SIG-M5 treated with dmso at 0.1 percent for 504 hours (cell line): Measurements from ENCODE around the gene TEPSIN.

Source experiments
- DNase-seq: peaks from one replicate; lab custom pipeline; 2025; ENCODE audit not compliant: unreplicated experiment; lab: John Stamatoyannopoulos, UW

Gene TEPSIN

DNA sequence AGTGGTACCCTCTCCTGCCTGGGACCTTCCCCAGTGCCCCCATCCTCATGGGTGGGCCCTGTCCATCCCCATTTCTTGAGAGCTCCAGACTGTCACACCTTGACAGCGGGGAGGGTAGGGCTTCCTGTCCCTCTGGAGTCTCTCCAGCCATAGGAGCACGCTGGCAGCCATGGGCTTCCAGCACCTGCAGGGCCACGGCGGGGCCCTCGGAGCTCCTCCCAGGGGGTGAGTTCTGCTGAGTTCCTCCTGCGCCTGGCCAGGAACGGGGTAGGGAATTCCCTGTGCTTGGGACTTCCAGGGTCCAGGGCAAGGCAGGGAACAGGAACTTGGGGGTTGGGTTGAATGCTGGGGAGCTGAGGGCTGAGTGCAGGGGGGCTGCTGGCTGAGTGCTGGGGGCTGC, 49.8 kb downstream of the TEPSIN start:
- no peak for DNase-seq

GRCh38 chr17:81188491-81188840, 50.4 kb downstream of the TEPSIN start:
- no peak for DNase-seq

DNA sequence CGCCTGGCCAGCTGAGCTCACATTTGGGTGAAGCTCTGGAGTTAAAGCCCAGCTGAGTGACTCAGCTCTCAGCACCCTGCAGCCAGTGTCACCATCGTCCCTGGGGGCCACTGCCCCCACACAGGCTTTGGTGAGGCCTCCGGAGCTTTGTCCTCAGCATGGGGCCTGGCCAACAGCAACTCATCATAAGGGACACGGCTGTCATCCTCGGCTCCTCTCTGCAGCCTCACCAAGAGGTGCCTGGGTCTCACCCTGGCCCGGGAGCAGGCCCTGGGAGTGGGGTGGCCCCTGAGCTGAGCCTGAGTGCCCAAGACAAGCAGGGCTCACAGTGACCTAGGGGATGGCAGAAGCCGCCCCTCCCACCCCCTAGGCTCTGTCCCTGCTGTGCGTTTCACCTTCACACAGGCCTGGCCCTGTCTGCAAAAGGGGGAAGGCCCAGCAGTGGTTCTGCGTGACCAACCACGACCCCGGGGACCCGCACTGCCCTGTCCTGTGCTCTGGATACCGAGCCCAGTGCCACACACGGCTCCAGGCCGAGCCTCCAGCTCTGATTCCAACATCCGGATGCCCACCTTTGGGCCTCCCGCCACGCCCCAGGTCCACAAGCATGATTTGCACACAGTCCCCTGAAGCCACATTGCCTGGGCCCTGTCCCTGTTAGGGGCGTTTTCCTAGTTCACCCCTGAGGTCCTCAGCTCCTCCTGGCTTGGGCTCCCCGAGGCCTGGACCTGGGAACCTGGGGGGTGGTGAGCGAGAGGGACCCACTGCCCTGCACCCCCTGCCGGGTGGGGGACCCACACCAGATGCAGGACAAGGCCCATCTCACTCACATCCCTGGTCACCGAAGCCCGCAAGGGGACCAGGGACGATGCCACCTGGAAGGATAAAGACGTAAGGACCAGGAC, 51.0 kb downstream of the TEPSIN start:
- no peak for DNase-seq

DNA sequence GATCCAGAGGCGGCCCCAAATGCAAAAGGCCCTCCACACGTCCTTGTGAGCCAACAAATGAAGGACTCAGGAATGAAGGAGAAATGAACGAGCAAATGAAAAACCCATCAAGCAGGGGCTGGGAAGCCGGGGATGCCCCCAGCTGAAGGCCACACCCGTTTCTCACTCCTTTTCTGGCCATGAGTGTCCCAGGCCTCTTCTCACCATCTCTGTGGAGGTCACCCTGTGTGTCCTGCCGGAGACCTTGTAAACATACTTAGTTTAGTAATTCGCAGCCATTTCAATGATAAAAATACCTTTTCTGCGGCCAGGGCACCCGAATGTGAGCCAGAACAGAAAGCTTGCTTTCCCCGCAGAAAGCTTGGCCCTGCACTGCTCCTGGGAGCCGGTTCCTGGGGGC, 51.7 kb downstream of the TEPSIN start:
- DNase-seq, result no peak

- DNase-seq, result no peak
Observed at GRCh38 chr17:81186203-81186602, 52.7 kb downstream of the TEPSIN start.

DNA sequence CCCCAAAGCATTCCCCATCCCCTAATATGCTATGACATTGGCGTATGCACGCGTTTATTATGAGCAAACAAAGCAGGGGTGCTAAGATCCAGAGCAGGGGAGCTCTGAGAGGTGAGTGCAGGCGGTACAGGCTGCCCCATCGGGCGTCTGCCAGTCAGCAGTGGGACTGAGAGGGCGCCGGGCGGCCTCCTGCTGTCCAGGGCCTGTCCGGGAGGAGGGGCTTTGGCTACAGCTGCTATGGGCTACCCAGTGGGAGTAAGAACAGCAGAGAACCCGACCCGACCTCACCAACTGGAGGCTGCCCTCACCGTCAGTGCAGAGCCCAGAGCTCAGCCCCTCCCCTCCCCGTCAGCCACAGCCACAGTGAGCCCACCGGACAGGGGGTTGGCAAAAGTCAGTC, 54.3 kb downstream of the TEPSIN start:
- DNase-seq, result no peak

GRCh38 chr17:81183807-81184206, 55.0 kb downstream of the TEPSIN start:
- no peak for DNase-seq

DNA sequence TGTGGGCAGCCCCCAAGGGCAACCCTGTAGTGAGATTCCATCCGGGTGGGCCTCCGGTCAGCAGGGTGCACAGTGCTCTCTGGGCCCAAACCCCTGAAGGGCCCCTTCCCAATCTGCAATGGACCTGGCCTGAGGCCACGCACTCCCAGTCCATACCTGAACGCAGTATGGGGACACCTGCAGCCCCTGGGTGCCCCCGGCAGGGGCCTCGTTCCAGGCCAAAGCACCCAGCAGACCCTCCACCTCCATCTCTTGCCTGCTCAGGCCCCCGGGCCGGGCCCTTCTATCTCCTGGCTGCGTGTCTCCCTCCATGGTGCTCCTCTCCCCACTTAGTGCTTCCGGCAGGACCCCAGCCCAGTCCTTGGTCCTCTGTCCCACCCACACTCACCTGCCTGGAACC, 55.5 kb downstream of the TEPSIN start:
- no peak for DNase-seq

DNA sequence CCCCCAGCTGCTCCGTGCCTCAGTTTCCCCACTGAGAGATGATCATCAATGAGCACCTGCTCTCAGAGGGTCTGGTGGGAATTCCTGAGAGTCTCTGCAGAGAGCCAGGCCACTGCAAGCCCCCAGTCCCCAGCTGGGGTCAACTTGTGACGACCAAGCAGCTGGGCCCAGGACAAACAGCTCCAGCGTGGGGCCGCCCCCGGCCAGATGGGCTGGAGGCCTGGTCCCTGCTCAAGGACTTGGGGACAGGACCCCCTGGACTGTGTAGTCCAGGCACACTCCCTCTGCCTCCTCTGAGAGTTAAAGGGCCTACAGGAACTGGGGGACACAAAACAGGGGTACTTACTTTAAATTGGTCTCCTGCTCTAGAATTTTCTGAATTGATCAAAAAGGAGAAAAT, 56.3 kb downstream of the TEPSIN start:
- no peak for DNase-seq

DNA sequence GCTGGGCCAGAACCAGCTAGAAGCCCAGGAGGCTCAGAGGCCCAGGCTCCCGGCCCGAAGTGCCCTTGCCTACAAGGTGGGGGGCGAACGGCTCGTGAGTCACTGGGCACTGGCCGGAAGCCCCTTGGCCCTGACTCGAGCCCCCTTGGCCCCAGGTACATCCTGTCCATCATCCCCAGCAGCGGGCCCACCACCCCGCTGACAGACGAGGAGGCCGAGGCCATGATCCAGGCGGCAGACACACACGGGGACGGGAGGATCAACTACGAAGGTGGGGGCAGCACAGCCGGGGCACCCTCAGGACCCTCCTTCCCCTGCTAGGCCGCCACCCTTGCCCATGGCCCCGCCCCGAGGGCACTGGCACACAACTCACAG, 57.1 kb downstream of the TEPSIN start:
- DNase-seq, result no peak

DNA sequence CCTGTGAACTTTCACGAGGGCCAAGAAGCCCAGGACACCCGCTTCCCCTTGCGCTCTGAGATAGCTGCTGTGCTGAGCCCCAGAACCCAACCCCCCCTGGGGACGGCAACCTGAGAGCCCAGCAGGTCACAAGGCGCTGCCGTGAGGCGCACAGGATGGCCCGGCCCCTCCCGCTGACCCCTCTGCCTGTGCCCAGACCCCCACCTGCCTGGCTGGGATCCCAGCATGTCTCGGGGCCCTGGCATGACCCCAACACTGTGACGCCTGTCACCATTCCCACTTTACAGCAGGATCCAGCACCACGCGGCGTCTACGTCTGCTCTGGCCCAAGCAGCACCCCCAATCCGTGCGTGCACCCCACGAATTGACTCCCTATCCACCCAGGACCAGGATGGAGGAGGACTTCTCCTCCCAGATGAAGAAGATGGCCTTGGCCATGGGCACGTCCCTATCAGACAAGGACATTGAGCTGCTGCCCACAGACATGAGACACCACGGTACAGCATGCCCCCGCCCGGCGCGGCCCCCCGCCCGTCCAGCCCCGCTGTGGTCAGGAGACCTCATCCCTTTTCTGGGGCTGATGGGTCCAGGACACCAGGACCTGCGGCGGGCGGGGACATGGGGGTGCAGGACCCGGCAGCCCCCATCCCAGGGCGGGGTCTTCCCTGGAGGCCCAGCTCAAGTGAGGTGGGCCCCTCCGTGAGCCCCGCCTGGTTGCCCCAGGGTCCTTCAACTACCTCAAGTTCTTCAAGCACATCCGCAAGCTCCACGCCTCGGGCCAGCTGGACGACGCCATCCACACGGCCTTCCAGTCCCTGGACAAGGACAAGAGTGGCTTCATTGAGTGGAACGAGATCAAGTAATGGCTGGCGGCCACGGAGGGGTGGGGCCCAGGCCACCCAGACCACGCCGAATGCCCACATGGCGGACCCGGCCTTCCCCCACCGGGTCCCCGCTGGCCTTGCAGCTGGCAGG, 57.7 kb downstream of the TEPSIN start:
- no peak for DNase-seq

- no peak for DNase-seq
Observed at GRCh38 chr17:81179861-81180260, 59.0 kb downstream of the TEPSIN start.

- no peak for DNase-seq
Observed at GRCh38 chr17:81179220-81179619, 59.6 kb downstream of the TEPSIN start.
